GM18507 (cell line): ENCODE data around the gene PEX10.

Experiments used
- DNase-seq: peaks from one replicate; pipeline ENCODE4 v3.0.0; 2011; ENCODE audit warnings: low read depth; ENCODE audit not compliant: insufficient read length; ENCODE audit errors: extremely low spot score
- FAIRE-seq: peaks from 2 replicates; lab custom pipeline; 2011; peaks lifted over from hg19 to GRCh38; lab: Jason Lieb, UNC

Gene PEX10

GRCh38 chr1:2358651-2359640, 53.4 kb downstream of the PEX10 start:
- DNase-seq, result no peak
- FAIRE-seq, result no peak

GRCh38 chr1:2358072-2358471, 54.3 kb downstream of the PEX10 start:
- no peak for DNase-seq
- FAIRE-seq, result no peak

- FAIRE-seq, result no peak
- DNase-seq, result no peak
These were observed 55.2 kb downstream of the PEX10 start for GRCh38 chr1:2356911-2357845.

GRCh38 chr1:2356401-2356800, 56.0 kb downstream of the PEX10 start:
- FAIRE-seq, result no peak

GRCh38 chr1:2355373-2356261, 56.7 kb downstream of the PEX10 start:
- no peak for FAIRE-seq
- no peak for DNase-seq

More at GRCh38 chr1:2356401-2356800, 56.0 kb downstream of the PEX10 start:
- no peak for DNase-seq

- DNase-seq, result no peak
These were observed 57.6 kb downstream of the PEX10 start for GRCh38 chr1:2354511-2355372.

More at GRCh38 chr1:2354511-2355372, 57.6 kb downstream of the PEX10 start:
- no peak for FAIRE-seq
